SK-N-SH (cell line): ENCODE data around the gene COX7C. TPM values are rescaled to one million over a fixed set of nuclear protein-coding genes. Genes with fewer than 3 reads are reported as not detected.

Experiments
- CTCF ChIA-PET: fragments of 300-600, 350-600 bp; formaldehyde crosslinking; extraction: SDS; loops from one replicate; lab custom pipeline; 2021; lab: Yijun Ruan, JAX
- POLR2A ChIA-PET: fragments of 350-600 bp; sonication (Branson Sonifier 250); formaldehyde crosslinking; extraction: SDS; loops from one replicate; lab custom pipeline; 2020; ENCODE audit warnings: antibody characterized with exemption, inconsistent platforms; lab: Yijun Ruan, JAX
- DNase-seq: peaks from one replicate; pipeline ENCODE4 v3.0.0; 2012
- H2AFZ ChIP-seq: fragments of 200-600 bp; sonication (generic); 2 replicates; pipeline ENCODE4 v1.8.1; 2016; ENCODE audit warnings: antibody characterized with exemption, mild to moderate bottlenecking, low read depth
- H3F3A ChIP-seq: fragments of 200-600 bp; sonication (generic); replicated peaks from 2 replicates; pipeline ENCODE3; 2016; ENCODE audit warnings: antibody characterized with exemption, mild to moderate bottlenecking; ENCODE audit not compliant: insufficient read depth
- H3K27ac ChIP-seq, 2 experiments: fragments of 200-500 bp in 1 of 2; fragments of 200-600 bp in 1 of 2; sonication (Bioruptor generic) in 1 of 2; sonication (generic), shearing (Covaris generic) in 1 of 2; 2 replicates each; pipeline versions ENCODE4 v1.5.1 to v1.6.1; 2014 to 2016; ENCODE audit warnings: low read depth in 2 of 2, inconsistent platforms in 1 of 2, low read length in 1 of 2, mild to moderate bottlenecking in 1 of 2, mixed read lengths in 1 of 2
- H3K27me3 ChIP-seq: fragments of 200-600 bp; sonication (generic), shearing (Covaris generic); 2 replicates; pipeline ENCODE4 v1.6.1; 2016; ENCODE audit warnings: mixed run types; ENCODE audit not compliant: insufficient read depth
- H3K36me3 ChIP-seq, 2 experiments: fragments of 200-500 bp in 1 of 2; fragments of 200-600 bp in 1 of 2; sonication (Bioruptor generic) in 1 of 2; sonication (generic) in 1 of 2; replicated peaks in 1 of 2; 2 replicates each; pipeline versions ENCODE3 to v1.5.1; 2014 to 2016; ENCODE audit warnings: low read length in 1 of 2, mild to moderate bottlenecking in 1 of 2; ENCODE audit not compliant: insufficient read depth in 2 of 2, control insufficient read depth in 1 of 2
- H3K4me1 ChIP-seq, 2 experiments: fragments of 200-500 bp in 1 of 2; fragments of 200-600 bp in 1 of 2; sonication (Bioruptor generic) in 1 of 2; sonication (generic), shearing (Covaris generic) in 1 of 2; 2 replicates each; pipeline versions ENCODE4 v1.5.1 to v1.6.1; 2014 to 2016; ENCODE audit warnings: low read depth in 1 of 2, low read length in 1 of 2, mixed run types in 1 of 2; ENCODE audit not compliant: insufficient read depth in 2 of 2, control insufficient read depth in 1 of 2
- H3K4me2 ChIP-seq: fragments of 200-600 bp; sonication (generic), shearing (Covaris generic); 2 replicates; pipeline ENCODE4 v1.6.1; 2017; ENCODE audit warnings: mixed run types
- H3K4me3 ChIP-seq, 2 experiments: fragments of 200-500 bp in 1 of 2; fragments of 200-600 bp in 1 of 2; sonication (Bioruptor generic) in 1 of 2; sonication (generic), shearing (Covaris generic) in 1 of 2; 2 replicates each; pipeline versions ENCODE4 v1.5.1 to v1.8.1; 2014 to 2016; ENCODE audit warnings: low read depth in 2 of 2, inconsistent platforms in 1 of 2, low read length in 1 of 2, mild to moderate bottlenecking in 1 of 2, mixed read lengths in 1 of 2, moderate library complexity in 1 of 2
- H3K79me2 ChIP-seq: fragments of 200-600 bp; sonication (generic); 2 replicates; pipeline ENCODE4 v1.8.1; 2017; ENCODE audit warnings: mild to moderate bottlenecking; ENCODE audit not compliant: insufficient read depth
- H3K9ac ChIP-seq: fragments of 200-600 bp; sonication (generic); 2 replicates; pipeline ENCODE4 v1.6.1; 2017; ENCODE audit warnings: mixed run types
- H3K9me2 ChIP-seq: fragments of 200-600 bp; sonication (generic); 2 replicates; pipeline ENCODE4 v1.6.1; 2017; ENCODE audit warnings: mixed run types
- H3K9me3 ChIP-seq: fragments of 200-600 bp; sonication (generic); 2 replicates; pipeline ENCODE4 v1.6.1; 2017; ENCODE audit warnings: mixed run types, mild to moderate bottlenecking, moderate library complexity
- H4K20me1 ChIP-seq: fragments of 200-600 bp; sonication (generic); 2 replicates; pipeline ENCODE4 v1.6.1; 2017; ENCODE audit warnings: mild to moderate bottlenecking, mixed run types; ENCODE audit not compliant: insufficient read depth
- ELF1 ChIP-seq: IDR thresholded peaks from 2 replicates; pipeline ENCODE4 v1.4.0; 2012
- FOSL2 ChIP-seq: IDR thresholded peaks from 2 replicates; pipeline ENCODE4 v1.4.0; 2012; ENCODE audit warnings: low read depth, mild to moderate bottlenecking, moderate library complexity, borderline replicate concordance
- FOXM1 ChIP-seq: IDR thresholded peaks from 2 replicates; pipeline ENCODE4 v1.4.0; 2012; ENCODE audit warnings: low read depth, mild to moderate bottlenecking
- GABPA ChIP-seq: IDR thresholded peaks from 2 replicates; pipeline ENCODE4 v1.4.0; 2012; ENCODE audit warnings: low read depth, mild to moderate bottlenecking
- MXI1 ChIP-seq: IDR thresholded peaks from 2 replicates; pipeline ENCODE4 v1.6.1; 2012; ENCODE audit warnings: mild to moderate bottlenecking, low read depth, low read length, improper control_type of control experiment
- POLR2AphosphoS5 ChIP-seq: IDR thresholded peaks from 2 replicates; pipeline ENCODE4 v1.6.1; 2012; ENCODE audit warnings: low read depth, low read length
- TEAD4 ChIP-seq: IDR thresholded peaks from 2 replicates; pipeline ENCODE4 v1.4.0; 2012; ENCODE audit warnings: mild to moderate bottlenecking, borderline replicate concordance; ENCODE audit not compliant: insufficient read depth
- WGBS: methylation state at CpG from one replicate; pipeline ENCODE4 v1.1.6; 2017; ENCODE audit warnings: low lambda C conversion rate; 5-methylcytosine and 5-hydroxymethylcytosine counted together
- polyA plus RNA-seq, 3 experiments: library from polyadenylated mRNA; depleted of rRNA; stranded (reverse); fragments of >200 nt; gene quantifications; 2 replicates each; pipeline ENCODE4 v1.2.3, GENCODE V29; 2012
- TF ChIP-seq, protein P1 (sequence below): fragments of 150-350 bp; IDR thresholded peaks from 2 replicates; pipeline ENCODE4 v1.6.1; 2017; ENCODE audit warnings: antibody characterized with exemption, low read length, low read depth, borderline replicate concordance
- TF ChIP-seq, protein P2 (sequence below): fragments of 200-600 bp; sonication (generic); IDR thresholded peaks from 2 replicates; pipeline ENCODE4 v1.6.1; 2017; ENCODE audit warnings: antibody characterized with exemption, mild to moderate bottlenecking, moderate library complexity
- TF ChIP-seq, protein P3 (sequence below): IDR thresholded peaks from 2 replicates; pipeline ENCODE4 v1.6.1; 2012; ENCODE audit warnings: mild to moderate bottlenecking, low read depth, low read length, moderate library complexity
- TF ChIP-seq, protein P4 (sequence below): IDR thresholded peaks from 2 replicates; pipeline ENCODE4 v1.4.0; 2012; ENCODE audit warnings: low read depth, borderline replicate concordance

COX7C gene
- polyA plus RNA-seq, 1 of the 3 experiments (the other 2 are of a cell fraction): 675 TPM

DNA sequence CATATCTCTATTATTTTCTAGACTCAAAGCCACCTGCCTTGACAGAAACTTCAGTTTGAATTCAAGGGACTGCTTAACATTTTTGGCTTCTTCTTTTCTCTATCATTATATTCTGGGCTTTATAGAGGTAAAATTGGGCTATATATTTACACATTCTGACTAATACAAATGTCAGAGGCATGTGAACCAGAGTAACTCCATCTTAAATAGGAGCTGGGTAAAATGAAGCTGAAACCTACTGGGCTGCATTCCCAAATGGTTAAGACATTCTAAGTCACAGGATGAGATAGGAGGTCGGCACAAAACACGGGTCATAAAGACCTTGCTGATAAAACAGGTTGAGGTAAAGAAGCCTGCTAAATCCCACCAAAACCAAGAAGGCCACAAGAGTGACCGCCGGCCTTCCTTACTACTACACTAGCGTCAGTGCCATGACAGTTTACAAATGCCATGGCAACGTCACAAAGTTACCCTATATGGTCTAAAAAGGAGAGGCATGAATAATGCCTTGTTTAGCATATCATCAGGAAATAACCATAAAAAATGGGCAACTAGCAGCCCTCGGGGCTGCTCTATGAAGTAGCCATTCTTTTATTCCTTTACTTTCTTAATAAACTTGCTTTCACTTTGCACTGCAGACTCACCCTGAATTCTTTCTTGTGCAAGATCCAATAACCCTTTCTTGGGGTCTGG, 44.8 kb upstream of the COX7C start:
- Histone ChIP-seq H3K9me2 (no peaks in the 10 kb centered on the region), H3K79me2 (no peaks in the 10 kb centered on the region), H3K9me3 (no peaks in the 10 kb centered on the region), H3K27me3 (peaks cover 5% of the 10 kb centered on the region; the same call in 1 of the 2 replicates), H3K36me3 (no peaks in the 10 kb centered on the region), H3K4me1 (peaks cover 0 to 5% of the 10 kb centered on the region in 2 experiments; a peak in 1 of 4 replicates), H3K9ac (no peak overlapping the region), H3K4me2 (no peak overlapping the region), H3K27ac (no peak overlapping the region), H4K20me1 (no peaks in the 10 kb centered on the region)
- no peak for DNase-seq
- CTCF ChIA-PET: no interaction called here
- WGBS: 13% methylated on average over 7 of the region's 7 CpGs
- TF ChIP-seq GABPA (no peak), TEAD4 (no peak), MXI1 (no peak), POLR2AphosphoS5 (no peak), FOXM1 (no peak), FOSL2 (no peak), ELF1 (no peak)
- TF ChIP-seq, protein P1, sequence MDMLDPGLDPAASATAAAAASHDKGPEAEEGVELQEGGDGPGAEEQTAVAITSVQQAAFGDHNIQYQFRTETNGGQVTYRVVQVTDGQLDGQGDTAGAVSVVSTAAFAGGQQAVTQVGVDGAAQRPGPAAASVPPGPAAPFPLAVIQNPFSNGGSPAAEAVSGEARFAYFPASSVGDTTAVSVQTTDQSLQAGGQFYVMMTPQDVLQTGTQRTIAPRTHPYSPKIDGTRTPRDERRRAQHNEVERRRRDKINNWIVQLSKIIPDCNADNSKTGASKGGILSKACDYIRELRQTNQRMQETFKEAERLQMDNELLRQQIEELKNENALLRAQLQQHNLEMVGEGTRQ: no peak
- TF ChIP-seq, protein P2, sequence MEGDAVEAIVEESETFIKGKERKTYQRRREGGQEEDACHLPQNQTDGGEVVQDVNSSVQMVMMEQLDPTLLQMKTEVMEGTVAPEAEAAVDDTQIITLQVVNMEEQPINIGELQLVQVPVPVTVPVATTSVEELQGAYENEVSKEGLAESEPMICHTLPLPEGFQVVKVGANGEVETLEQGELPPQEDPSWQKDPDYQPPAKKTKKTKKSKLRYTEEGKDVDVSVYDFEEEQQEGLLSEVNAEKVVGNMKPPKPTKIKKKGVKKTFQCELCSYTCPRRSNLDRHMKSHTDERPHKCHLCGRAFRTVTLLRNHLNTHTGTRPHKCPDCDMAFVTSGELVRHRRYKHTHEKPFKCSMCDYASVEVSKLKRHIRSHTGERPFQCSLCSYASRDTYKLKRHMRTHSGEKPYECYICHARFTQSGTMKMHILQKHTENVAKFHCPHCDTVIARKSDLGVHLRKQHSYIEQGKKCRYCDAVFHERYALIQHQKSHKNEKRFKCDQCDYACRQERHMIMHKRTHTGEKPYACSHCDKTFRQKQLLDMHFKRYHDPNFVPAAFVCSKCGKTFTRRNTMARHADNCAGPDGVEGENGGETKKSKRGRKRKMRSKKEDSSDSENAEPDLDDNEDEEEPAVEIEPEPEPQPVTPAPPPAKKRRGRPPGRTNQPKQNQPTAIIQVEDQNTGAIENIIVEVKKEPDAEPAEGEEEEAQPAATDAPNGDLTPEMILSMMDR: no peak
- TF ChIP-seq, protein P3, sequence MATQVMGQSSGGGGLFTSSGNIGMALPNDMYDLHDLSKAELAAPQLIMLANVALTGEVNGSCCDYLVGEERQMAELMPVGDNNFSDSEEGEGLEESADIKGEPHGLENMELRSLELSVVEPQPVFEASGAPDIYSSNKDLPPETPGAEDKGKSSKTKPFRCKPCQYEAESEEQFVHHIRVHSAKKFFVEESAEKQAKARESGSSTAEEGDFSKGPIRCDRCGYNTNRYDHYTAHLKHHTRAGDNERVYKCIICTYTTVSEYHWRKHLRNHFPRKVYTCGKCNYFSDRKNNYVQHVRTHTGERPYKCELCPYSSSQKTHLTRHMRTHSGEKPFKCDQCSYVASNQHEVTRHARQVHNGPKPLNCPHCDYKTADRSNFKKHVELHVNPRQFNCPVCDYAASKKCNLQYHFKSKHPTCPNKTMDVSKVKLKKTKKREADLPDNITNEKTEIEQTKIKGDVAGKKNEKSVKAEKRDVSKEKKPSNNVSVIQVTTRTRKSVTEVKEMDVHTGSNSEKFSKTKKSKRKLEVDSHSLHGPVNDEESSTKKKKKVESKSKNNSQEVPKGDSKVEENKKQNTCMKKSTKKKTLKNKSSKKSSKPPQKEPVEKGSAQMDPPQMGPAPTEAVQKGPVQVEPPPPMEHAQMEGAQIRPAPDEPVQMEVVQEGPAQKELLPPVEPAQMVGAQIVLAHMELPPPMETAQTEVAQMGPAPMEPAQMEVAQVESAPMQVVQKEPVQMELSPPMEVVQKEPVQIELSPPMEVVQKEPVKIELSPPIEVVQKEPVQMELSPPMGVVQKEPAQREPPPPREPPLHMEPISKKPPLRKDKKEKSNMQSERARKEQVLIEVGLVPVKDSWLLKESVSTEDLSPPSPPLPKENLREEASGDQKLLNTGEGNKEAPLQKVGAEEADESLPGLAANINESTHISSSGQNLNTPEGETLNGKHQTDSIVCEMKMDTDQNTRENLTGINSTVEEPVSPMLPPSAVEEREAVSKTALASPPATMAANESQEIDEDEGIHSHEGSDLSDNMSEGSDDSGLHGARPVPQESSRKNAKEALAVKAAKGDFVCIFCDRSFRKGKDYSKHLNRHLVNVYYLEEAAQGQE: no peak
- TF ChIP-seq, protein P4, sequence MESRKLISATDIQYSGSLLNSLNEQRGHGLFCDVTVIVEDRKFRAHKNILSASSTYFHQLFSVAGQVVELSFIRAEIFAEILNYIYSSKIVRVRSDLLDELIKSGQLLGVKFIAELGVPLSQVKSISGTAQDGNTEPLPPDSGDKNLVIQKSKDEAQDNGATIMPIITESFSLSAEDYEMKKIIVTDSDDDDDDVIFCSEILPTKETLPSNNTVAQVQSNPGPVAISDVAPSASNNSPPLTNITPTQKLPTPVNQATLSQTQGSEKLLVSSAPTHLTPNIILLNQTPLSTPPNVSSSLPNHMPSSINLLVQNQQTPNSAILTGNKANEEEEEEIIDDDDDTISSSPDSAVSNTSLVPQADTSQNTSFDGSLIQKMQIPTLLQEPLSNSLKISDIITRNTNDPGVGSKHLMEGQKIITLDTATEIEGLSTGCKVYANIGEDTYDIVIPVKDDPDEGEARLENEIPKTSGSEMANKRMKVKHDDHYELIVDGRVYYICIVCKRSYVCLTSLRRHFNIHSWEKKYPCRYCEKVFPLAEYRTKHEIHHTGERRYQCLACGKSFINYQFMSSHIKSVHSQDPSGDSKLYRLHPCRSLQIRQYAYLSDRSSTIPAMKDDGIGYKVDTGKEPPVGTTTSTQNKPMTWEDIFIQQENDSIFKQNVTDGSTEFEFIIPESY: no peak
- TF ChIP-seq, all 33 proteins: peak for 0
- no peak overlapping the region for H2AFZ ChIP-seq
- H3F3A ChIP-seq: no peaks in the 10 kb centered on the region
- POLR2A ChIA-PET: no interaction called here
- no peak overlapping the region for H3K4me3 ChIP-seq
